Activated naive CD8-positive, alpha-beta T cell (primary cell): ENCODE results near the gene ADRA2B.

ENCODE experiments used
- H3K27ac Mint-ChIP-seq: one replicate; pipeline ENCODE4 v1.8.0; 2021; ENCODE audit warnings: mixed read lengths
- H3K27me3 Mint-ChIP-seq: one replicate; pipeline ENCODE4 v1.8.0; 2021; ENCODE audit warnings: mixed read lengths
- H3K36me3 Mint-ChIP-seq: one replicate; pipeline ENCODE4 v1.8.0; 2021; ENCODE audit warnings: mixed read lengths
- H3K4me1 Mint-ChIP-seq: one replicate; pipeline ENCODE4 v1.8.0; 2021; ENCODE audit warnings: low read depth, mixed read lengths
- H3K4me3 Mint-ChIP-seq: one replicate; pipeline ENCODE4 v1.8.0; 2021; ENCODE audit warnings: mild to moderate bottlenecking, mixed read lengths
- H3K9me3 Mint-ChIP-seq: one replicate; pipeline ENCODE4 v1.8.0; 2021; ENCODE audit warnings: low read depth, mixed read lengths

Gene ADRA2B

GRCh38 chr2:96109361-96109680 is 7.0 kb downstream of the ADRA2B start:
- no peaks in the 10 kb centered on the region for H3K4me1 Mint-ChIP-seq
- H3K36me3 Mint-ChIP-seq: no peaks in the 10 kb centered on the region
- H3K27ac Mint-ChIP-seq: no peak overlapping the region
- H3K27me3 Mint-ChIP-seq: no peaks in the 10 kb centered on the region
- no peak overlapping the region for H3K4me3 Mint-ChIP-seq
- no peaks in the 10 kb centered on the region for H3K9me3 Mint-ChIP-seq

DNA sequence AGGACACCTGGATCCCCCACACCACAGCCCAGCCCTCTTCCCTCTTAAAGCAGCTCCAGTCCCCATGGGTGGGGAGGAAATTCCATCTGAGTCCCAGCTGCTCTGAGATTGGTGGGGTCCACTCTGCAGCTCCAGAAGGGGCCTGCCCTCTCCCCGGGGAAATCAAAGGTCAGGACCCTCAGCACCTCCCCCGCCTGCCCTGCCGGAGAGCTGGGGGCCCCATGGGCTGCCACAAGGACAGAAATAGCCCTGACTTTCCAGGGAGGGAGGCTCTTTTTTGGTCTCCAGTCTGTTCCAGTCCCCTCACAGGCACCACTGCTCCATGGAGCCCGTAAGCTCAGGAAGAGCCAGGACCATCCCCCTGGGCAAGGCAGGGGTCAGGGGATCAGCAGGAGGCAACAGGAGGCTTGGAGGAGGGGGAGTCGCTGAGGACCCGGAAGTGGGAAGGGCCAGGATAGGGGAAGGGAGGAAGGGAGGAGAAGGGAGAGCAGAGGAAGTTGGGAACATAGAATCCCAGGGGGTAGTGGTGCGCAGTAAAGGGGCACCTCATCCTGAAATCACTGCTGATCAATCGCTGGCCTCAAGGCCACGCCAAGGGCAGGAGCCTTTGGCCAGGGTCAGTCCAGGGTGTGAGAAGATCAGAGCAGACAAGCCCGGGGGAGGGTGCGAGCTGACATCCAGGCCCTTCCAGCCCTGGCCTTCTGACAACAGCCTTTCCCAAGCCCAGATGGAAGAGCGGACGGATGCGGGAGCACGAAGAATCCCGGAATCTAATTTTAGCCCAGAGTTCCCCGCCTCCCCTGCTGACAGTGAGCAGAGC is 7.6 kb downstream of the ADRA2B start:
- H3K4me3 Mint-ChIP-seq: no peak overlapping the region
- H3K9me3 Mint-ChIP-seq: no peaks in the 10 kb centered on the region
- H3K27me3 Mint-ChIP-seq: no peaks in the 10 kb centered on the region
- no peaks in the 10 kb centered on the region for H3K36me3 Mint-ChIP-seq
- no peak overlapping the region for H3K27ac Mint-ChIP-seq
- H3K4me1 Mint-ChIP-seq: no peaks in the 10 kb centered on the region

DNA sequence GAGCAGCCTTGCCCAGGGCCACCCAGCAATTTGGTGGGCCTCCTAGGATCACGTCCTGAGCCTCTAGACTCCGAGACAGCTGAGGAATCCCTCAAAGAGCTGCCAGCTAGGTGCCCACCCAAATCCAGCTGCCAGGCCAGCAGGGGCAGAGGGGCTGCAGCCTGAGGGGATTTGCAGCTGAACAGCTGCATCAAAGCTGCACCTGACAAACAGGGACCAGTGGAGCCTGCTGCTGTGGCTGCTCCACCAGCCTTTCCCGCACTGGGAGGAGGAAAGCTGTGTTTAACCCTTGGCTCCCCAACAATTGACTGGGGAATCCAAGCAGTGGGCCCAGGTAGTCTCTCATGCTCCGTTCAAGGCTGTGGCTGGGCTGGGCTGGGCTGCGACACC is 8.2 kb downstream of the ADRA2B start:
- no peaks in the 10 kb centered on the region for H3K4me1 Mint-ChIP-seq
- H3K27ac Mint-ChIP-seq: no peak overlapping the region
- H3K9me3 Mint-ChIP-seq: no peaks in the 10 kb centered on the region
- no peaks in the 10 kb centered on the region for H3K27me3 Mint-ChIP-seq
- H3K4me3 Mint-ChIP-seq: no peak overlapping the region
- H3K36me3 Mint-ChIP-seq: no peaks in the 10 kb centered on the region

GRCh38 chr2:96107708-96108065 is 8.7 kb downstream of the ADRA2B start:
- Mint-ChIP-seq H3K36me3 (no peaks in the 10 kb centered on the region), H3K27ac (no peak overlapping the region), H3K9me3 (no peaks in the 10 kb centered on the region), H3K4me3 (no peak overlapping the region), H3K27me3 (no peaks in the 10 kb centered on the region), H3K4me1 (no peaks in the 10 kb centered on the region)

DNA sequence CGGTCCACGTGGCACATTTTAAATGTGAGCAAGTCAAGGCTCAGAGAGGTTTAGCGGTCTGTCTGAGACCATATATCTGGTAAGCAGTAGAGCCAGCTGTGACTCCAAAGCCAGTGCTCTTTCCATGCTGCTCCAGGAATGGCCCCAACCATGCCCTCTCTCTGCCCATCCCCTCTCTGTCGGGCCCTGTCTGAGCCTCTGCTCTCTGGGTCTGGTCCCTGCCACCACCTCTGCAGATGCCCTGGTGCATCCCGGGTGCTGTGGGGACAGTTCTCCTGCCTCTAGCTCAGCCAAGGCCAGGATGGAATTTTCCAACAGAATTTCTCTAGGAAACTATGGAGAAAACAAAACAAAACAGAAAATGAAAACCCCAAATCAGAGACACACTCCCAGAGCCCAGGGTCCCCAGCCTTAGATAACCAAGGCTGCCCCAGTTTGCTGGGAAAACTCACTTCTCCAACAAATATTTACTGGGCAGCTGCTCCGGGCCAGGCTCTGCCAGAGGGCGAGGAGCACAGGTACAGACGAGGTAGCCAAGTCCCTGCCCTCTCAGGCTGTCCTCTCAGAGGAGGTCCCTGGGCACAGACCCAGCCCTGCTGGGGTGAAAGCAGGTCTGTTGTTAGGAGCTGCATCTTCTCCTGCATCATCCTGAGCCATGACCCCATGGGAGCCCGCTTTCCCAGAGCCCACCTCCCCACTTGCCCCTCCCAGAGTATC is 9.2 kb downstream of the ADRA2B start:
- H3K4me3 Mint-ChIP-seq: no peak overlapping the region
- no peak overlapping the region for H3K27ac Mint-ChIP-seq
- H3K9me3 Mint-ChIP-seq: no peaks in the 10 kb centered on the region
- H3K27me3 Mint-ChIP-seq: no peaks in the 10 kb centered on the region
- H3K4me1 Mint-ChIP-seq: no peaks in the 10 kb centered on the region
- H3K36me3 Mint-ChIP-seq: no peaks in the 10 kb centered on the region

DNA sequence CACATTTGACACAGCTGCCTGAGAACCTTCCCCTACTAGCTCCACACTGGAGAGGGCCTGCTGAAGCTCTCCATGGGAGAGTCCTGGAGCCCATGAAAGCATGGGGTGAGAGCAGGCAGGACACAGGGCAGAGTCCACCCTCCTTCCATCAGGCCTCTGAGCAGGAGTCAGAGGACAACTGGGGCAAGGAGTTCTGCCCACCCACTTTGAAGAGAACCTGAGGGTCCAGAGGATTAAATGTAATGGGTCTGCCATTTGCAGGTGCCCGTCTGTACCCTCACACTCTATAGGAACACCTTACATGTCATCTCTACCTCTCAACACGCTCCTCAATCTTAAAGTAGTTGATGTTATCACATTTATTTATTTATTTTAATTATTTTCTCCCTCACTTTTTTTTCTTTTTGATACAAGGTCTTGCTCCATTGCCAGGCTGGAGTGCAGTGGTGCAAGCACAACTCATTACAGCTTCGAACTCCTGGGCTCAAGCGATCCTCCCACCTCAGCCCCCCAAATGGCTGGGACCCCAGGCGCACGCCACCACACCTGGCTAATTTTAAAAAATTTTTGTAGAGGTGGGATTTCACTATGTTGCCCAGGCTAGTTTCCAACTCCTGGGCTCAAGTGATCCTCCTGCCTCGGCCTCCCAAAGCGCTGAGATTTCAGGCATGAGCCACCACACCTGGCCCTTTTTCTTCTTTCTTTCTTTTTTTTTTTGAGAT is 10.2 kb downstream of the ADRA2B start:
- no peaks in the 10 kb centered on the region for H3K4me1 Mint-ChIP-seq

DNA sequence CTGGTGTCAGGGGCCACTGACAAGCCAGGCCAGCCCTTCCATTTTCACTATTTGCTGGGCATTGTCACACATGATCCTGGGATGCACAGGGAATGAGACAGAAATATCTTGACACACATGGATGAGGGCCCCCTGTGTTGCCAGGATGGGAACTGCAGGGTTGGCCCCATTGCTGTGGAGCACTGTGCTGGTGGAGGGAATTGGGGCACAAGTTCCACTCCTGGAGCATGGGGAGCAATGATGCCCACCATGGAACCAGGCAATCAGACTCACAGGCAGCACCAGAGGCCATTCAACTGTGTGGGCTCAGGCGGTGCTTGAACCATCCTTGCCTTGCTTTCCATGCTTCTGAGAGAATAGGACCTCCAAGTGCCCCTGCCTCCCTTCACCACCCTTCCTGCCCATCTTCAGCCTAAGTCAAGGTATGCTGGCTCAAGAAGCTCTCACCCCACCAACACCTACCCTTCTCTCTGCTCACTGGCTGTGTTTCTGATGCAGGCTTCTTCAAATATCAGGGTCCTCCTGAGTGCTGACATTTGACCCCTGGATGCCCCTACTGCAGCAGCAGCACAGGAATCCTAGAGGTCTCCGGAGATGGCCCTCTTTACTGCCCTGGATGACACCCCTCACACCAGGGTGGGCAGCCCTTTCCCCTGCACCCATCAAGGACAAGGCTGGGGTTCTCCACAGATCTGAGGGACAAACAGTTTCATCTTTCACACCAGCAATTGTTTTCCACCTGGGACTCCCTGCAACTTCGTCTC is 11.0 kb downstream of the ADRA2B start:
- no peaks in the 10 kb centered on the region for H3K4me1 Mint-ChIP-seq
- H3K27me3 Mint-ChIP-seq: no peaks in the 10 kb centered on the region
- no peaks in the 10 kb centered on the region for H3K9me3 Mint-ChIP-seq
- H3K36me3 Mint-ChIP-seq: no peaks in the 10 kb centered on the region
- no peak overlapping the region for H3K4me3 Mint-ChIP-seq
- H3K27ac Mint-ChIP-seq: no peak overlapping the region

More for the DNA sequence above, 10.2 kb downstream of the ADRA2B start:
- Mint-ChIP-seq H3K9me3 (no peaks in the 10 kb centered on the region), H3K4me3 (no peak overlapping the region), H3K27ac (no peak overlapping the region), H3K36me3 (no peaks in the 10 kb centered on the region), H3K27me3 (no peaks in the 10 kb centered on the region)

DNA sequence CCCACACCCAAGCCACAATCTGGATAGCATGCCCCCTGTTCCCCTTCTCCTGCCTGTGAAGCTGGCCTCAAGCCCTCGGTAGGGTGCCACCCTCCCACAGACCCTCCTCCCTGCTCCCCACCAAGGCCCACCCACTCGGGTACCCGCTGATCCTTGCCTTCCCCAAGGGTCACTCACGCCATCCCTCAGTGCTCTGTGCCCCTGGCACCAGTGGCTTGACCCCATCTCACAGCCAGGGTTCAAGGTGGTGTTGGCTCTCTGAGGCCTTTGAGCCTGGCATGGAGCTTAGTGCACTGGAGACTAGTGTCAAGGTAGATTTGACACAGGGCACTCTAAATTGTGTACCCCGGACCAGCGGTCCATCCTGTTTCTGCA is 11.9 kb downstream of the ADRA2B start:
- Mint-ChIP-seq H3K4me3 (no peak overlapping the region), H3K4me1 (no peaks in the 10 kb centered on the region), H3K9me3 (no peaks in the 10 kb centered on the region), H3K36me3 (no peaks in the 10 kb centered on the region), H3K27ac (no peak overlapping the region), H3K27me3 (no peaks in the 10 kb centered on the region)

DNA sequence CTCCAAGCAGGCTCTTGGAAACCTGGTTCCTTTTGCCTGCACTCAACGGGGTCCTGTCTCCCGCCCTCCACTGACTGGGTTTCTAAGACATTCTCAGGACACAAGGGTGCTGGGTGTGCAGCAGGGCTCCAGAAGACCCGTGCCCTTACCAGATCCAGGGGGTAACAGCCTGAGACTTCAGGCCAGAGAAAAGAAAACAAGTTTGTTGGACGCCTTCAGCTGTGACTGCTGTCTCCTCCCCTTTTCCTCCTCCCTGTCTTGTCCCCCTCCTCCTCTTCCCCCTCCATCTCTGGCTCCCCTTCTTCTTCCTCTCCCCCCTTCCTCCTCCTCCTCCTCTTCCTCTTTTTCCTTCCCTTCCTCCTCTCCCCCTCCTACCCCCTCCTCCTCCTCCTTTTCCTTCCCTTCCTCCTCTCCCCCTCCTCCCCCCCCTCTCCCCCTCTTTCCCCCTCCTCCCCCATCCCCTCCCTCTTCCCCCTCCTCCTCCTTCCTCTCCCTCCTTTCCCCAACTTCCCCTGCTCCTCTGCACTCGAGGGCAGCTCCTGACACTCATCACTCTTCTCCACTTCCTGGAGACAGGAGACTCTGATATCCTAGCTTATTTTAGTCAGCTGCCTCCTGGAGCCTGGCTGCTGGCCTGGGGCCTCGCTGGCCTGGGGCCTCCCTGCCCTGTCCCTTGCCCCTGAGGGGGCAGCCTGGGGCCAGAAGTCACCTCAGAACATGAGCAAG is 12.4 kb downstream of the ADRA2B start:
- no peaks in the 10 kb centered on the region for H3K36me3 Mint-ChIP-seq
- H3K4me1 Mint-ChIP-seq: no peaks in the 10 kb centered on the region
- no peaks in the 10 kb centered on the region for H3K27me3 Mint-ChIP-seq
- H3K27ac Mint-ChIP-seq: no peak overlapping the region
- H3K4me3 Mint-ChIP-seq: no peak overlapping the region
- no peaks in the 10 kb centered on the region for H3K9me3 Mint-ChIP-seq

DNA sequence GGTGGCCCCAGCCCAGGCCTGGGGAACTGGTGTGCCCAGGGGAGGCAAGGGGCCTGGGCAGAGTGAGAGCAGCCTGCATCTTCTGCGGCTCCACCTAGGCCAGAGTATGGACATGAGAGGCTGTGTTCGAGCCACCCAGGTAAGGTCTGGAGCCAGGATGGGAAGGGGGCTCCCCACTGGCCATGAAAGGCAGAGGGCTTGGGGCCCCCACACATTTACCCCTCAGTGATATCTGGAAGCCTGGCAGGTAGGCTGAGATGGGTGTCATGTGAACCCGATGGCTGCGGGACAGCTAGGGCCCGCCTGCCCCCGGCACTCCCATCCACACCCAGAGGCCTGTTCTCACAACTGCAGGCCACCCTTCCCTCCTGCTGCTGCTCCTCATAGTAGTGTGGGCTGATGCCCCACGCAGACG is 13.2 kb downstream of the ADRA2B start:
- Mint-ChIP-seq H3K4me3 (no peak overlapping the region), H3K4me1 (no peaks in the 10 kb centered on the region), H3K9me3 (no peaks in the 10 kb centered on the region), H3K27ac (no peak overlapping the region), H3K36me3 (no peaks in the 10 kb centered on the region), H3K27me3 (no peaks in the 10 kb centered on the region)

DNA sequence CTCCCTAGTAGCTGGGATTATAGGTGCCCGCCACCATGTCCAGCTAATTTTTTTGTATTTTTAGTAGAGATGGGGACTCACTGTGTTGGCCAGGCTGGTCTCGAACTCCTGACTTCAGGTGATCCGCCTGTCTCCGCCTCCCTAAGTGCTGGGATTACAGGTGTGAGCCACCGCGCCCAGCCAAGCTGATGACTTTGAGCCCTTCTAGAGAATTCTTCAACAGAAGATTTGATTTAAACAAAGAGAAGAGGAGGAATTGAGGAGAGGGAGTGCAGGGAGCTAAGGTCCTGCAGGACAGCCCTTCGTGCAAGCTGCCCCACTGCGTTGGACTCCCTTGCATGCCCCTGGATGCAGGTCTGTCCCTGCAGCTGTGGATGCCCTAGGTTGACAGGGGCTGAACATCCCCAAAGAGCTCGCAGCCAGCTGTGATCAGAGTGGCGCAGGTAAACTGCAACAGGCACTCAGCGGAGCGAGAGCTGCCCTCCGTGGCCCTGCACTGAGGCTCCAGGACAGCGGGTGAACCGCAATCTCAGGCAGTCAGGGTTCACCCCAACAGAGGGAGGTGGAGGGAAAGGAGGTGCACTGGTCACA is 13.7 kb downstream of the ADRA2B start:
- Mint-ChIP-seq H3K9me3 (no peaks in the 10 kb centered on the region), H3K4me1 (no peaks in the 10 kb centered on the region), H3K36me3 (no peaks in the 10 kb centered on the region), H3K27me3 (no peaks in the 10 kb centered on the region), H3K27ac (no peak overlapping the region), H3K4me3 (no peak overlapping the region)

DNA sequence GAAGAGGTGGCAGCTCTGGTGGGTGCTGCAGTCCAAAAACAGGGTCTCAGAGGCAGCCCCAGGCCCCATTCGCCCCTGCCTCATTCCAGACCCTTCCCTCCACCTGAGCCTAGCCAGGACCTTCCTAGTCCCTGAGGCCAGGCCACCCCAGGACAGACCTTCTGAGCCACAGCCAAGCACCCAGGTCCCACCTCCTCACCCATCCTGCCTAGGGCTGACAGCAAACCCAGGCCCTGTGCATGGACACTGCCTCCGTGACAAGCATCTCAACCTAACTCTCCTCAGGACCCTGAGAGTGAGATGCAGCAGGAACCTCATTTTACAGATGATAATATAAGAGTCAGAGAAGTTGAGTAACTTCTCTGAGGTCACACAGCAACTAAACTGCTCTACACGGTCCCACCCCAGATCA is 15.5 kb downstream of the ADRA2B start:
- Mint-ChIP-seq H3K4me1 (no peaks in the 10 kb centered on the region), H3K9me3 (no peaks in the 10 kb centered on the region), H3K27ac (no peak overlapping the region), H3K27me3 (no peaks in the 10 kb centered on the region), H3K36me3 (no peaks in the 10 kb centered on the region), H3K4me3 (no peak overlapping the region)

DNA sequence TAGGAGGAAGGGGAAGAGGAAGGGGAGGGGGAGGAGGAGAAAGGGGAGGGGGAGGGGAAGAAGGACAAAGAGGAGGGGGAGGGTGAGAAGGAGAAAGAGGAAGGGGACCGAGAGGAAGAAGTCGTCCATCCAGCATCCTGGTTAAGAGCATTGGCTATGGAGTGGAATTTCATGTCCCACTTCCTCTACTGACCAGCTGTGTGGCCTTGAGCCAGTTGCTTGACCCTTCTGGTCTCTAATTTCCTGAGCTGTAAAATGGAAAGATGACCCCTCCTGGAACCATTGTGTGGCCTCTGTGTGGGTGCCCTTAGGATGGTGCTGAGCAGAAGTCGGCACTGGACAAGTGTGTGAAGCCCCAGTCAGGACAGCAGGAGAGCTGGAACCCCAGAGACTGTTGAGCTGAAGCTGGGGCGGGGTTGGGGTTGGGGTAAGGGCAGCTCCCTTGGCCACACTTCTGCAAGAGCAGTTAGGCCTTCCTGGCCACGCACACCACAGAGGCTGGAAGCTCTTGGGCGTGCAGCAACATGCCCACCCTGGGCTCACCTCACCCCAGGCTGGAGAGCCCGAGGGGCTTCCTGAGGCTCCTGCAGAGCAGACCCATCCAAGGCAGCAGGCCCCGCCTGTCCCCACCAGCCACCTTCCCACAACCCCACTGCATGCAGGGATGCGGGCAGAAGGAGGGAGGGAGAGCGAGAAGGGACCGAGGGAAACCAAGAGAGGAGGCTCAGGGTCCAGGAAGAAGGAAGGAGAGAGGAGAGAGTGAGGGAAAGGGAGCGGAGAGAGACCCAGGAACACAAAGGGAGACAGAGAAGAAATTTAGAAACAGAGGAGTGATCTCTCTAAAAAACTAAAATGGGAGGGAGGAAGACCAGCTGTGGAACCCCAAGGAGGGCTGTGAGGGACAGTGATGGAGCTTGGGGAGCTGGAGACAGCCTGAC is 16.2 kb downstream of the ADRA2B start:
- H3K4me3 Mint-ChIP-seq: no peak overlapping the region
- no peaks in the 10 kb centered on the region for H3K27me3 Mint-ChIP-seq
- no peaks in the 10 kb centered on the region for H3K4me1 Mint-ChIP-seq
- H3K9me3 Mint-ChIP-seq: no peaks in the 10 kb centered on the region
- no peak overlapping the region for H3K27ac Mint-ChIP-seq
- H3K36me3 Mint-ChIP-seq: no peaks in the 10 kb centered on the region
